Activated gamma-delta T cell (primary cell): ENCODE data around the gene TBC1D22A.
"Not testable (repeated sequence)": the region's sequence is repeated elsewhere in the genome, so short reads cannot be mapped to it uniquely, and the experiment has no call there.

Source experiments
- DNase-seq: peaks from one replicate; lab custom pipeline; 2025; lab: John Stamatoyannopoulos, UW

TBC1D22A gene

GRCh38 chr22:46774253-46774979 lies 12.0 kb downstream of the TBC1D22A start:
- DNase-seq: no peak

- DNase-seq: no peak
Measured at GRCh38 chr22:46774980-46775849, 12.8 kb downstream of the TBC1D22A start.

- DNase-seq: no peak
Measured at GRCh38 chr22:46775850-46776826, 13.7 kb downstream of the TBC1D22A start.

GRCh38 chr22:46776876-46777608 lies 14.6 kb downstream of the TBC1D22A start:
- no peak for DNase-seq

- no peak for DNase-seq
Measured at GRCh38 chr22:46777609-46777970, 15.1 kb downstream of the TBC1D22A start.

GRCh38 chr22:46779023-46779422 lies 16.6 kb downstream of the TBC1D22A start:
- DNase-seq: no peak

- DNase-seq: no peak
Measured at GRCh38 chr22:46779651-46780050, 17.2 kb downstream of the TBC1D22A start.

- no peak for DNase-seq
Measured at GRCh38 chr22:46780453-46780852, 18.0 kb downstream of the TBC1D22A start.

GRCh38 chr22:46781291-46781690 lies 18.8 kb downstream of the TBC1D22A start:
- no peak for DNase-seq

- DNase-seq: not testable (repeated sequence)
Measured at GRCh38 chr22:46782200-46782599, 19.8 kb downstream of the TBC1D22A start.

- DNase-seq: no peak
Measured at GRCh38 chr22:46783721-46784120, 21.3 kb downstream of the TBC1D22A start.

- DNase-seq: no peak
Measured at GRCh38 chr22:46788441-46789172, 26.2 kb downstream of the TBC1D22A start.

- no peak for DNase-seq
Measured at GRCh38 chr22:46789992-46790391, 27.5 kb downstream of the TBC1D22A start.

- DNase-seq: peak; percentile 42
Measured at GRCh38 chr22:46791201-46791731, 28.8 kb downstream of the TBC1D22A start.

GRCh38 chr22:46792061-46792796 lies 29.8 kb downstream of the TBC1D22A start:
- DNase-seq: no peak

- DNase-seq: no peak
Measured at GRCh38 chr22:46792841-46793261, 30.4 kb downstream of the TBC1D22A start.

GRCh38 chr22:46793497-46793896 lies 31.0 kb downstream of the TBC1D22A start:
- DNase-seq: no peak

- no peak for DNase-seq
Measured at GRCh38 chr22:46794067-46794466, 31.6 kb downstream of the TBC1D22A start.

- DNase-seq: no peak
Measured at GRCh38 chr22:46794491-46794890, 32.0 kb downstream of the TBC1D22A start.

GRCh38 chr22:46795140-46795539 lies 32.7 kb downstream of the TBC1D22A start:
- no peak for DNase-seq
